ENCODE results near the gene LILRA6.

GRCh38 chr19:54266133-54266532 lies 23.5 kb upstream of the LILRA6 start:
- TF ChIP-seq CTCF (IDR thresholded peaks at IDR 0.05; ENCODE audit: low read length) (peak; percentile 79), EZH2 (IDR thresholded peaks at IDR 0.05; ENCODE audit: borderline replicate concordance, low read length) (no peak)

Measured in OCI-LY1 (cell line).